HepG2 (cell line): ENCODE results near the gene CSTF2. TPM values are rescaled to one million over a fixed set of nuclear protein-coding genes. Genes with fewer than 3 reads are reported as not detected.

ENCODE experiments used
- ARNT2 ChIP-seq: sonication (generic); formaldehyde crosslinking; IDR thresholded peaks from 2 replicates; pipeline ENCODE4 v1.8.0; 2022; ENCODE audit warnings: mild to moderate bottlenecking, low read depth, missing genetic modification reagents, moderate library complexity
- E2F2 ChIP-seq: sonication (generic); formaldehyde crosslinking; IDR thresholded peaks from 2 replicates; pipeline ENCODE4 v1.4.0; 2020; ENCODE audit warnings: missing genetic modification reagents, borderline replicate concordance
- EEA1 ChIP-seq: sonication (generic); formaldehyde crosslinking; IDR thresholded peaks from 2 replicates; pipeline ENCODE4 v1.5.1; 2020; ENCODE audit warnings: mild to moderate bottlenecking, missing genetic modification reagents, borderline replicate concordance
- FOXA3 ChIP-seq: IDR thresholded peaks from 2 replicates; pipeline ENCODE4 v1.6.1; 2016; ENCODE audit warnings: missing genetic modification reagents, missing compliant biosample characterization
- HMG20A ChIP-seq: IDR thresholded peaks from 2 replicates; pipeline ENCODE4 v1.6.1; 2016; ENCODE audit warnings: borderline replicate concordance
- HNRNPK ChIP-seq: fragments of 200-400 bp; formaldehyde crosslinking; IDR thresholded peaks from 2 replicates; pipeline ENCODE4 v1.6.1; 2018; ENCODE audit warnings: low read length, low read depth, moderate library complexity, mild to moderate bottlenecking; ENCODE audit not compliant: poor library complexity, severe bottlenecking
- IRF2 ChIP-seq: IDR thresholded peaks from 2 replicates; pipeline ENCODE4 v1.6.1; 2018; ENCODE audit warnings: missing genetic modification reagents, missing compliant biosample characterization
- KMT2A ChIP-seq: sonication (generic); formaldehyde crosslinking; IDR thresholded peaks from 2 replicates; pipeline ENCODE4 v1.4.0; 2020; ENCODE audit warnings: missing genetic modification reagents
- NCOA5 ChIP-seq: sonication (generic); formaldehyde crosslinking; IDR thresholded peaks from 2 replicates; pipeline ENCODE4 v1.4.0; 2020; ENCODE audit warnings: missing genetic modification reagents
- NFIC ChIP-seq: IDR thresholded peaks from 2 replicates; pipeline ENCODE4 v1.6.1; 2012; ENCODE audit warnings: mild to moderate bottlenecking, low read length, inconsistent platforms
- POLR2A ChIP-seq, 2 experiments: IDR thresholded peaks; 2 replicates each; pipeline ENCODE4 v1.6.1; 2011; ENCODE audit warnings: low read depth in 2 of 2, low read length in 2 of 2, mild to moderate bottlenecking in 1 of 2, moderate library complexity in 1 of 2; ENCODE audit not compliant: insufficient read depth in 1 of 2
- SKIL ChIP-seq: sonication (generic); formaldehyde crosslinking; IDR thresholded peaks from 2 replicates; pipeline ENCODE4 v1.8.0; 2022; ENCODE audit warnings: missing genetic modification reagents, mild to moderate bottlenecking, moderate library complexity, borderline replicate concordance
- SMARCC2 ChIP-seq: fragments of 450-650 bp; IDR thresholded peaks from 2 replicates; pipeline ENCODE4 v1.6.1; 2017; ENCODE audit warnings: antibody characterized with exemption, mild to moderate bottlenecking
- SRY ChIP-seq: sonication (generic); formaldehyde crosslinking; IDR thresholded peaks from 2 replicates; pipeline ENCODE4 v1.8.0; 2022; ENCODE audit warnings: mild to moderate bottlenecking, missing genetic modification reagents
- THAP7 ChIP-seq: sonication (generic); formaldehyde crosslinking; IDR thresholded peaks from 2 replicates; pipeline ENCODE4 v1.8.1; 2023; ENCODE audit warnings: mild to moderate bottlenecking, missing genetic modification reagents
- ZBED4 ChIP-seq: sonication (generic); formaldehyde crosslinking; IDR thresholded peaks from 2 replicates; pipeline ENCODE4 v1.4.0; 2020; ENCODE audit warnings: missing genetic modification reagents, borderline replicate concordance
- ZNF558 ChIP-seq: sonication (generic); formaldehyde crosslinking; IDR thresholded peaks from 2 replicates; pipeline ENCODE4 v1.9.0; 2022; ENCODE audit warnings: mild to moderate bottlenecking, missing genetic modification reagents, borderline replicate concordance
- ZNF597 ChIP-seq: sonication (generic); formaldehyde crosslinking; IDR thresholded peaks from 2 replicates; pipeline ENCODE4 v1.5.0; 2020; ENCODE audit warnings: missing genetic modification reagents
- ZNF615 ChIP-seq: sonication (generic); formaldehyde crosslinking; IDR thresholded peaks from 2 replicates; pipeline ENCODE4 v1.5.0; 2020; ENCODE audit warnings: mild to moderate bottlenecking, missing genetic modification reagents, borderline replicate concordance
- ZNF703 ChIP-seq: sonication (generic); formaldehyde crosslinking; IDR thresholded peaks from 2 replicates; pipeline ENCODE4 v1.5.1; 2020; ENCODE audit warnings: missing genetic modification reagents, mild to moderate bottlenecking, moderate library complexity, borderline replicate concordance
- polyA plus RNA-seq, 8 experiments: library from polyadenylated mRNA; depleted of rRNA in 3 of 8; stranded (reverse) in 7 of 8; unstranded in 1 of 8; fragments of >200 nt; fragmentation: Illumina TruSeq in 4 of 8; extraction: Trizol in 4 of 8; gene quantifications; 2 replicates each; pipeline versions ENCODE4 v1.2.1 to v1.2.3, GENCODE V29; 2011 to 2016; ENCODE audit warnings: low read depth in 4 of 8, missing spikeins in 1 of 8, mixed read lengths in 1 of 8; ENCODE audit not compliant: insufficient read depth in 1 of 8
- total RNA-seq, 5 experiments: library from RNA; depleted of rRNA; stranded (reverse); fragments of >200 nt; fragmentation: Illumina TruSeq; extraction: Trizol; gene quantifications; 2 replicates each; pipeline ENCODE4 v1.2.3, GENCODE V29; 2016; ENCODE audit warnings: low read depth in 1 of 5

Gene CSTF2
- total and polyA plus RNA-seq, 2 of the 13 experiments (the other 11 are each of a cell fraction or from before 2014, with no cell fraction given), result 19.7 to 26.7 TPM

GRCh38 chrX:100819837-100820666 lies at the start of gene CSTF2 (continued):
- no peak for TF ChIP-seq SKIL (CRISPR knock-in tag)
- TF ChIP-seq ZNF597, result no peak
- TF ChIP-seq IRF2 (CRISPR knock-in tag), result 0 out of 2 replicates have a peak, but pooled peaks have one; percentile 25
- peak; percentile 12; the same call in 1 of the 2 replicates for TF ChIP-seq FOXA3
- no peak for TF ChIP-seq EEA1
- TF ChIP-seq ZBED4, result no peak
- no peak for TF ChIP-seq NCOA5
- TF ChIP-seq ZNF615 (CRISPR knock-in tag), result no peak
- no peak for TF ChIP-seq ZNF558 (CRISPR knock-in tag)
- TF ChIP-seq HNRNPK, result no peak
- no peak for TF ChIP-seq ARNT2 (CRISPR knock-in tag)
- TF ChIP-seq POLR2A (IDR thresholded peaks at IDR 0.05; ENCODE audit: insufficient read depth in 1 of 2, low read depth in 2 of 2, low read length in 2 of 2), result peak; percentile 66 to 81; a peak in 3 of 4 replicates
- TF ChIP-seq NFIC, result no peak; the same call in 1 of the 2 replicates
- TF ChIP-seq SRY (CRISPR knock-in tag), result no peak
- peak; percentile 54; the same call in 1 of the 2 replicates for TF ChIP-seq KMT2A
- no peak for TF ChIP-seq THAP7 (CRISPR knock-in tag)
- TF ChIP-seq ZNF703, result no peak
- TF ChIP-seq E2F2 (CRISPR knock-in tag), result no peak
- TF ChIP-seq HMG20A (CRISPR knock-in tag), result no peak
- no peak for TF ChIP-seq SMARCC2
